Hepatocyte (in vitro differentiated cells): ENCODE measurements around the gene RIMS4. TPM values are rescaled to one million over a fixed set of nuclear protein-coding genes. Genes with fewer than 3 reads are reported as not detected.
A peak's percentile ranks its signal among the peaks of the same experiment; 100 is the strongest.

Source experiments
- DNase-seq: peaks from one replicate; pipeline ENCODE4 v3.0.0-alpha.2; 2016; ENCODE audit warnings: low spot score
- H2AFZ ChIP-seq: fragments of 200-600 bp; sonication (generic); 2 replicates; pipeline ENCODE4 v1.6.0; 2016; ENCODE audit warnings: antibody characterized with exemption, mild to moderate bottlenecking
- H3K27ac ChIP-seq: fragments of 200-600 bp; sonication (generic); 2 replicates; pipeline ENCODE4 v1.5.1; 2016; ENCODE audit warnings: mild to moderate bottlenecking
- H3K27me3 ChIP-seq: fragments of 200-600 bp; sonication (generic); 2 replicates; pipeline ENCODE4 v1.6.1; 2016
- H3K36me3 ChIP-seq: fragments of 200-600 bp; sonication (generic); replicated peaks from 2 replicates; pipeline ENCODE4 v1.5.1; 2016; ENCODE audit warnings: low read depth; ENCODE audit not compliant: insufficient read depth
- H3K4me1 ChIP-seq: fragments of 200-600 bp; sonication (generic); 2 replicates; pipeline ENCODE4 v1.5.1; 2016; ENCODE audit warnings: mild to moderate bottlenecking, moderate library complexity; ENCODE audit not compliant: insufficient read depth
- H3K4me2 ChIP-seq: fragments of 200-600 bp; sonication (generic); 2 replicates; pipeline ENCODE4 v1.6.0; 2016
- H3K4me3 ChIP-seq: fragments of 200-600 bp; sonication (generic); 2 replicates; pipeline ENCODE4 v1.5.1; 2016; ENCODE audit warnings: mild to moderate bottlenecking
- H3K79me2 ChIP-seq: fragments of 200-600 bp; sonication (generic); 2 replicates; pipeline ENCODE4 v1.6.0; 2017; ENCODE audit warnings: mild to moderate bottlenecking
- H3K9me2 ChIP-seq: fragments of 200-600 bp; sonication (generic); replicated peaks from 2 replicates; pipeline ENCODE4 v1.6.0; 2017; ENCODE audit warnings: mild to moderate bottlenecking; ENCODE audit not compliant: insufficient read depth
- H3K9me3 ChIP-seq: fragments of 200-600 bp; sonication (generic); 2 replicates; pipeline ENCODE4 v1.5.1; 2016; ENCODE audit warnings: low read depth, mild to moderate bottlenecking
- H4K20me1 ChIP-seq: fragments of 200-600 bp; sonication (generic); 2 replicates; pipeline ENCODE4 v1.6.0; 2016; ENCODE audit warnings: mild to moderate bottlenecking; ENCODE audit not compliant: insufficient read depth, poor library complexity, severe bottlenecking
- CTCF ChIP-seq: fragments of 200-600 bp; sonication (generic); IDR thresholded peaks from 2 replicates; pipeline ENCODE4 v1.5.1; 2016; ENCODE audit warnings: antibody characterized with exemption, mild to moderate bottlenecking; ENCODE audit not compliant: poor library complexity
- EZH2 ChIP-seq: fragments of 200-600 bp; sonication (generic); IDR thresholded peaks from 2 replicates; pipeline ENCODE4 v1.6.1; 2016; ENCODE audit warnings: antibody characterized with exemption, mild to moderate bottlenecking, borderline replicate concordance
- EZH2phosphoT487 ChIP-seq: fragments of 200-600 bp; sonication (generic); IDR thresholded peaks from one replicate; pipeline ENCODE4 v1.6.1; 2018; ENCODE audit warnings: antibody characterized with exemption, mild to moderate bottlenecking, low read depth, moderate library complexity; ENCODE audit not compliant: unreplicated experiment, severe bottlenecking
- WGBS: methylation state at CpG from one replicate; pipeline ENCODE4 v1.1.6; 2016; ENCODE audit warnings: low lambda C conversion rate; ENCODE audit errors: missing lambda C conversion rate; 5-methylcytosine and 5-hydroxymethylcytosine counted together
- polyA plus RNA-seq: library from polyadenylated mRNA; unstranded; fragments of >200 nt; fragmentation: Nextera tagmentation; extraction: Ambion mirVana; gene quantifications from 2 replicates; pipeline ENCODE4 v1.2.1, GENCODE V29; 2016
- total RNA-seq: library from RNA; depleted of rRNA; stranded (reverse); fragments of >200 nt; gene quantifications from 2 replicates; pipeline ENCODE4 v1.2.3, GENCODE V29; 2014

RIMS4 gene
- total and polyA plus RNA-seq, 2 experiments from 2014 or later: 5.1 to 9.0 TPM

GRCh38 chr20:44856442-44856841 lies 46.1 kb upstream of the RIMS4 start:
- Histone ChIP-seq H3K36me3 (no peaks in the 10 kb centered on the region), H3K9me3 (no peaks in the 10 kb centered on the region), H3K27ac (peak overlapping the region; percentile 64), H3K9me2 (no peaks in the 10 kb centered on the region), H2AFZ (no peak overlapping the region), H3K4me1 (peaks cover 9% of the 10 kb centered on the region), H3K79me2 (no peaks in the 10 kb centered on the region), H3K27me3 (no peaks in the 10 kb centered on the region), H3K4me3 (no peak overlapping the region), H4K20me1 (no peaks in the 10 kb centered on the region), H3K4me2 (no peak overlapping the region)
- WGBS: 75% methylated on average over 2 of the region's 2 CpGs
- DNase-seq: peak; percentile 34
- no peak for TF ChIP-seq EZH2
- no peak for TF ChIP-seq EZH2phosphoT487
- no peak for TF ChIP-seq CTCF

- 37% methylated on average over 3 of the region's 3 CpGs for WGBS
- Histone ChIP-seq H3K4me1 (peaks cover 5% of the 10 kb centered on the region), H4K20me1 (no peaks in the 10 kb centered on the region), H3K27ac (peak overlapping the region; percentile 70), H2AFZ (no peak overlapping the region), H3K9me2 (no peaks in the 10 kb centered on the region), H3K27me3 (no peaks in the 10 kb centered on the region), H3K4me2 (no peak overlapping the region), H3K4me3 (no peak overlapping the region), H3K36me3 (no peaks in the 10 kb centered on the region), H3K9me3 (no peaks in the 10 kb centered on the region), H3K79me2 (no peaks in the 10 kb centered on the region)
- DNase-seq: peak; percentile 50
- TF ChIP-seq CTCF (no peak), EZH2phosphoT487 (no peak), EZH2 (no peak)
Observed at GRCh38 chr20:44851545-44851944, 41.2 kb upstream of the RIMS4 start.

GRCh38 chr20:44850837-44851236 lies 40.5 kb upstream of the RIMS4 start:
- Histone ChIP-seq H3K9me2 (no peaks in the 10 kb centered on the region), H2AFZ (no peak overlapping the region), H3K27ac (no peak overlapping the region), H3K36me3 (no peaks in the 10 kb centered on the region), H3K79me2 (no peaks in the 10 kb centered on the region), H3K4me3 (no peak overlapping the region), H4K20me1 (no peaks in the 10 kb centered on the region), H3K4me1 (peaks cover 5% of the 10 kb centered on the region), H3K9me3 (no peaks in the 10 kb centered on the region), H3K27me3 (no peaks in the 10 kb centered on the region), H3K4me2 (no peak overlapping the region)
- no peak for TF ChIP-seq EZH2
- no peak for TF ChIP-seq EZH2phosphoT487
- TF ChIP-seq CTCF: no peak
- no peak for DNase-seq
- WGBS: 76% methylated on average over 1 of the region's 1 CpG

GRCh38 chr20:44850272-44850671 lies 39.9 kb upstream of the RIMS4 start:
- peak overlapping the region; percentile 18 for H3K27ac ChIP-seq
- peaks cover 5% of the 10 kb centered on the region for H3K4me1 ChIP-seq
- no peak overlapping the region for H3K4me2 ChIP-seq
- no peaks in the 10 kb centered on the region for H4K20me1 ChIP-seq
- 53% methylated on average over 3 of the region's 3 CpGs for WGBS
- no peaks in the 10 kb centered on the region for H3K36me3 ChIP-seq
- H3K27me3 ChIP-seq: no peaks in the 10 kb centered on the region
- no peak for DNase-seq
- no peak overlapping the region for H3K4me3 ChIP-seq
- no peaks in the 10 kb centered on the region for H3K9me3 ChIP-seq
- TF ChIP-seq EZH2phosphoT487 (no peak), CTCF (no peak), EZH2 (no peak)
- H2AFZ ChIP-seq: no peak overlapping the region
- no peaks in the 10 kb centered on the region for H3K79me2 ChIP-seq
- no peaks in the 10 kb centered on the region for H3K9me2 ChIP-seq
